Central memory CD8-positive, alpha-beta T cell (primary cell): Measurements from ENCODE around the gene ZNF580.

Source experiments
- ATAC-seq: fragments of 150-1000 bp; cut with Tn5 transposase; replicated peaks from 2 replicates; pipeline ENCODE4 v1.10.0; 2022; ENCODE audit warnings: mild to moderate bottlenecking, moderate FRiP score, moderate number of reproducible peaks; ENCODE audit not compliant: poor library complexity, severe bottlenecking; ENCODE audit errors: extremely low read depth
- DNase-seq, 2 donors: peaks; one replicate each; pipeline ENCODE4 v3.0.0; 2021; ENCODE audit warnings: low spot score in 2 of 2
- H3K27ac Mint-ChIP-seq: one replicate; pipeline ENCODE4 v1.8.0; 2022; ENCODE audit warnings: low read depth, mild to moderate bottlenecking, moderate library complexity, mixed read lengths
- H3K27me3 Mint-ChIP-seq: one replicate; pipeline ENCODE4 v1.8.0; 2022; ENCODE audit warnings: mixed read lengths
- H3K36me3 Mint-ChIP-seq: one replicate; pipeline ENCODE4 v1.8.0; 2022; ENCODE audit warnings: mild to moderate bottlenecking, moderate library complexity, mixed read lengths; ENCODE audit not compliant: insufficient read depth
- H3K4me1 Mint-ChIP-seq: one replicate; pipeline ENCODE4 v1.8.0; 2022; ENCODE audit warnings: mixed read lengths
- H3K4me3 Mint-ChIP-seq: one replicate; pipeline ENCODE4 v1.8.0; 2022; ENCODE audit warnings: mild to moderate bottlenecking, moderate library complexity, mixed read lengths
- H3K9me3 Mint-ChIP-seq: one replicate; pipeline ENCODE4 v1.8.0; 2022; ENCODE audit warnings: mixed read lengths

ZNF580 gene

GRCh38 chr19:55600662-55601028 lies 40.2 kb upstream of the ZNF580 start:
- Mint-ChIP-seq H3K9me3 (no peaks in the 10 kb centered on the region), H3K27me3 (no peaks in the 10 kb centered on the region), H3K27ac (peak overlapping the region; percentile 29), H3K4me3 (peak overlapping the region; percentile 94), H3K36me3 (peaks cover 9% of the 10 kb centered on the region), H3K4me1 (peaks cover 36% of the 10 kb centered on the region)
- ATAC-seq (no peak), DNase-seq (no peak)

- Mint-ChIP-seq H3K4me3 (peak overlapping the region; percentile 94), H3K27me3 (no peaks in the 10 kb centered on the region), H3K36me3 (peaks cover 13% of the 10 kb centered on the region), H3K27ac (peak overlapping the region; percentile 29), H3K9me3 (no peaks in the 10 kb centered on the region), H3K4me1 (peaks cover 40% of the 10 kb centered on the region)
- DNase-seq (no peak), ATAC-seq (no peak)
Observed at GRCh38 chr19:55601084-55601483, 39.7 kb upstream of the ZNF580 start.

- peak overlapping the region; percentile 94 for H3K4me3 Mint-ChIP-seq
- no peaks in the 10 kb centered on the region for H3K27me3 Mint-ChIP-seq
Observed at GRCh38 chr19:55602104-55603001, 38.4 kb upstream of the ZNF580 start.

GRCh38 chr19:55603115-55603514 lies 37.7 kb upstream of the ZNF580 start:
- no peak for ATAC-seq
- no peaks in the 10 kb centered on the region for H3K27me3 Mint-ChIP-seq
- DNase-seq, result no peak
- peak overlapping the region; percentile 89 for H3K4me3 Mint-ChIP-seq
- peaks cover 14% of the 10 kb centered on the region for H3K36me3 Mint-ChIP-seq
- H3K27ac Mint-ChIP-seq, result no peak overlapping the region
- no peaks in the 10 kb centered on the region for H3K9me3 Mint-ChIP-seq
- peaks cover 61% of the 10 kb centered on the region for H3K4me1 Mint-ChIP-seq

More at GRCh38 chr19:55602104-55603001, 38.4 kb upstream of the ZNF580 start:
- H3K27ac Mint-ChIP-seq, result no peak overlapping the region
- peaks cover 53% of the 10 kb centered on the region for H3K4me1 Mint-ChIP-seq
- DNase-seq, result no peak
- no peaks in the 10 kb centered on the region for H3K9me3 Mint-ChIP-seq
- no peak for ATAC-seq
- H3K36me3 Mint-ChIP-seq, result peaks cover 14% of the 10 kb centered on the region

- DNase-seq, result no peak
- peak overlapping the region; percentile 89 for H3K4me3 Mint-ChIP-seq
- no peak for ATAC-seq
- no peak overlapping the region for H3K27ac Mint-ChIP-seq
- H3K27me3 Mint-ChIP-seq, result no peaks in the 10 kb centered on the region
- H3K9me3 Mint-ChIP-seq, result no peaks in the 10 kb centered on the region
- H3K36me3 Mint-ChIP-seq, result peaks cover 14% of the 10 kb centered on the region
- H3K4me1 Mint-ChIP-seq, result peaks cover 58% of the 10 kb centered on the region
Observed at GRCh38 chr19:55603581-55604292, 37.1 kb upstream of the ZNF580 start.

- ATAC-seq (peak; percentile 75), DNase-seq (peak; percentile 92 to 94)
- Mint-ChIP-seq H3K9me3 (no peaks in the 10 kb centered on the region), H3K27me3 (no peaks in the 10 kb centered on the region), H3K27ac (peak overlapping the region; percentile 95), H3K36me3 (peaks cover 11% of the 10 kb centered on the region), H3K4me1 (peaks cover 54% of the 10 kb centered on the region), H3K4me3 (peak overlapping the region; percentile 89)
Observed at GRCh38 chr19:55605207-55605636, 35.6 kb upstream of the ZNF580 start.

- Mint-ChIP-seq H3K27ac (peak within 1 kb of the TSS; percentile 95), H3K27me3 (no peaks in the 10 kb centered on the region), H3K4me1 (peaks cover 58% of the 10 kb centered on the region), H3K9me3 (no peaks in the 10 kb centered on the region), H3K4me3 (peak within 1 kb of the TSS; percentile 89), H3K36me3 (peaks cover 11% of the 10 kb centered on the region)
- ATAC-seq (peak; percentile 50), DNase-seq (peak; percentile 44 to 47)
Observed at GRCh38 chr19:55605637-55606470, 34.9 kb upstream of the ZNF580 start, which contains the start of gene ZNF865. Gene ZNF865 (plus strand): TSS chr19:55605647. CDS start chr19:55613619, 7,972 bp downstream.

GRCh38 chr19:55606471-55606787 lies 34.4 kb upstream of the ZNF580 start:
- peaks cover 58% of the 10 kb centered on the region for H3K4me1 Mint-ChIP-seq

GRCh38 chr19:55606817-55607216 lies 34.0 kb upstream of the ZNF580 start:
- Mint-ChIP-seq H3K27me3 (no peaks in the 10 kb centered on the region), H3K4me1 (peaks cover 56% of the 10 kb centered on the region), H3K36me3 (peaks cover 11% of the 10 kb centered on the region), H3K27ac (peak overlapping the region; percentile 95), H3K9me3 (no peaks in the 10 kb centered on the region), H3K4me3 (peak overlapping the region; percentile 89)
- DNase-seq (no peak), ATAC-seq (no peak)

More at GRCh38 chr19:55606471-55606787, 34.4 kb upstream of the ZNF580 start:
- Mint-ChIP-seq H3K36me3 (peaks cover 11% of the 10 kb centered on the region), H3K27me3 (no peaks in the 10 kb centered on the region), H3K4me3 (peak overlapping the region; percentile 89), H3K27ac (peak overlapping the region; percentile 95), H3K9me3 (no peaks in the 10 kb centered on the region)
- ATAC-seq (no peak), DNase-seq (no peak)

GRCh38 chr19:55609326-55609725 lies 31.5 kb upstream of the ZNF580 start:
- Mint-ChIP-seq H3K4me1 (peaks cover 58% of the 10 kb centered on the region), H3K27me3 (no peaks in the 10 kb centered on the region), H3K27ac (no peak overlapping the region), H3K36me3 (peaks cover 14% of the 10 kb centered on the region), H3K4me3 (no peak overlapping the region), H3K9me3 (no peaks in the 10 kb centered on the region)
- ATAC-seq (no peak), DNase-seq (no peak)

- peaks cover 11% of the 10 kb centered on the region for H3K36me3 Mint-ChIP-seq
- no peak overlapping the region for H3K4me3 Mint-ChIP-seq
- H3K27ac Mint-ChIP-seq, result peak overlapping the region; percentile 45
- peaks cover 41% of the 10 kb centered on the region for H3K4me1 Mint-ChIP-seq
- ATAC-seq, result no peak
- no peaks in the 10 kb centered on the region for H3K9me3 Mint-ChIP-seq
- no peak for DNase-seq
- no peaks in the 10 kb centered on the region for H3K27me3 Mint-ChIP-seq
Observed at GRCh38 chr19:55611300-55611982, 29.4 kb upstream of the ZNF580 start.
